ENCODE results near the gene DNAJC11.
"Not testable (repeated sequence)": the region's sequence is repeated elsewhere in the genome, so short reads cannot be mapped to it uniquely, and the experiment has no call there.

Gene DNAJC11

DNA sequence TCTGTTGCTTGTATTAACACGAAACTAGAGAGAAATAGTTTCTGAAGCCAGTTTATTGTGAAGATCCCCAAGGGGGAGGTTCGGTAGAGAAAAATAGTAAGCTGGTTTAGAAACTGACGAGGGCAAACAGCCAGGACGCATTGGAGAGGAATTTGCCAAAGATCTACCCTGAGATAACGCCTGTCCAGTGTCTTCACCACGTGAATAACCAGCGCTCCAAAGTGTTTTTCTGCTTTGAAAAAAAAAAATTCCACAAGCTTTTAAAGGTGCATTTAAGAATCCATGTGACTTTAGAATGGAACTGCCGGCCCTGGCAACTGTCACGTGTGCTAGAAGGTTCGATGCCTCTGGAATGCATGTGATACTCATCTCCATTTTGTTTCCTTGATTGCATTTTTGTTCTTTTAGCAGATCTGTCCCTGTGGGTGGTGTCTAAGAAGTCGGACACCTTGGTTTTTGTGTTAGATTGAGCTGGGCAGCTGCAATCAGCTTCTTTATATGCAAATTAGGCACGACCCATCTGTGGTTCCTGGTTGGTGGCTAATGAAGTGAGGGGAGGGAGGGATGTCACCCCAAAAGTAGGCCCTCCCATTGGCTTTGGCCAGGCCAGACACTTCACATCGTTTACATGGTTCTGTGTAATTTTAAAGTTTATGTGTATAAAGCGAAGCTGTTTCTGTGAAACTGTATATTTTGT, 78.2 kb downstream of the DNAJC11 start:
- DNase-seq, result no peak

GRCh38 chr1:6622396-6623152, 79.0 kb downstream of the DNAJC11 start:
- no peak for DNase-seq

GRCh38 chr1:6621429-6622391, 79.9 kb downstream of the DNAJC11 start:
- DNase-seq, result no peak

- no peak for DNase-seq
These were observed 82.6 kb downstream of the DNAJC11 start for GRCh38 chr1:6619045-6619444.

DNA sequence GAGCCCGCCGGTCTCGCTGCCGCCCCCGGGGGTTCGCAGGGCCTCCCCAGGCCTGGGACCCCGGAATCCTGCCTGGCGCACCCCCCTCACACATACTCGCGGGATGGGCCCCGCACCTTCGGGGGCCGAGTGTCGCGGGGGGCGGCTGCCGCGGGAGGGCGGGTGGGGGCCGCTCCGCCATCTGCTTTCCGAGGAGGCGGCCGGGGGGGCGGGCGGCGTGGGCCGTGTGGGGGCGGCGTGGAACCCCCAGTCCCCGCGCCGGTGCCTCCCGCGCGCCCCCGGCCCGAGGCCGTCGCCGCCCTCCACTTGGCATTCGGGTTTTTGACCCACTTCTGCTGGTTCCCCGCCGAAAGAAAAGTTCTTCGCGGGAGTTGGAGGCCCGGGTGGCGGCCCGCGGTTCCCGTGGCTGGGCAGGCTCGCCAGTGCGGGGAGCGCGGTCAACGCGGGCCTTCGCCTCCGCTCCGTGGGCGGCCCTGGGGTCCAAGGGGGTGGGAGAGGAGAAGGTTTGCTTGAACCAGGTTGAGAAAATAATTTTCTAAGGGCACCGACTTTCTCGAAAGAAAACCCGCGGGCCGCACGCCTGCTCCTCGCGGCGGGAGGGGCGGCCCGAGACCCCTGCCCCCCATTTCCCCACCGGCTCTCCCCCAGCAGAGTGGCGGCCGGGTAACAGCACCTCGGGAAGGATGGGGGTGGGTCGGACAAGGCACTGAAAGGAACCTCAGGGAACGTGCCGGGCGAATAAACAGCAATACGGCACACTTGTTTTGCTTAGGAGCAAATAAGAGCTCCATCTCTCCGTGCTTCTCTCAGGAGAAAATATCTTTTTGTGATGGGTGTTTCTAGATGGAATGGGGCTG, 86.5 kb downstream of the DNAJC11 start:
- DNase-seq, result no peak

DNA sequence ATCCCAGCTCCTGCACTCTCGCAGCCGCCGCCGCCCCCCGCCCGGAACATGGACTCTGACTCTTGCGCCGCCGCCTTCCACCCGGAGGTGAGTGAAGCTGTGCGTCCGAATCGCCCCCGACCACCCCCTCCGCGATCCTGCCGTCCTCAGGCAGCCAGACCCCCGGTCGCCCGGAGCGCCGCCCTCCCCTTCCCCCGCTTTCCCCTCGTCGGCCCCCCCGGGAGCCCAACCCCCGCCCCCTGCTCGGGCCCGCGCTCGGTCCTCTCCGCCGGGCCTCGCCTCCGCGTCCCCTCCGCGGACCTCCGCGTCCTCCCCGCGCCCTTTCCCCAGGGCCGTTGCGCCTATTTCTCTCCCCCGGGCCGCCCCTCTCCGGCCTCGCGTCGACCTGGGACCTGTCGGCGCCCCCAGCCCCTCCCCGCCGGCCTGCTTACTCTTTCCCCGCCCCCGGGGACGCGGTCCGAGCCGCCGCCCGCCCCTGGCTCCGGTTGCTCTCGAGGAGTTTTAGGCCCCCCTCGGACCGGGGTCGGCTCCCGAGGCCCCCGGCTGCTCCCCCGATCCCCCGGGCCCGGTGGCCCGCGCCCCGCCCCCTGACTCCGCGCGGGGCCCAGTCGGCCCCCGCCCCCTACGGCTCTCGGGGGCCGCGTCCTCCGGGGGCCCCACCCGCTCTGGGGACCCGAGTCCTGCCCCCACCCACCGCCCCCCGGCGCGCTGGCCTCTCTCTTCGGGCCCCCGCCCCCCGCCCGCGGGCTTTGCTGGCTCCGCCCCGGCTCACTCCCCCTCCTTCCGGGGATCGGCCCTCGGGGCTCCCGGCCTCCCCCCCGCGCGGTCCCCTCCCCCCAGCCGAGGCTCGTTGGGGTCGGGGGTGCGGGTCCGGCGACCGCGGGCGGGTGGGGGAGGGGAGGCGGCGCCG, 87.3 kb downstream of the DNAJC11 start:
- DNase-seq, result peak; percentile 44

GRCh38 chr1:6613361-6614018, 88.1 kb downstream of the DNAJC11 start, which contains the start of gene PHF13:
PHF13 (plus strand) TSS chr1:6613731; CDS start chr1:6614067, 336 bp downstream.
- DNase-seq, result peak; percentile 99

DNA sequence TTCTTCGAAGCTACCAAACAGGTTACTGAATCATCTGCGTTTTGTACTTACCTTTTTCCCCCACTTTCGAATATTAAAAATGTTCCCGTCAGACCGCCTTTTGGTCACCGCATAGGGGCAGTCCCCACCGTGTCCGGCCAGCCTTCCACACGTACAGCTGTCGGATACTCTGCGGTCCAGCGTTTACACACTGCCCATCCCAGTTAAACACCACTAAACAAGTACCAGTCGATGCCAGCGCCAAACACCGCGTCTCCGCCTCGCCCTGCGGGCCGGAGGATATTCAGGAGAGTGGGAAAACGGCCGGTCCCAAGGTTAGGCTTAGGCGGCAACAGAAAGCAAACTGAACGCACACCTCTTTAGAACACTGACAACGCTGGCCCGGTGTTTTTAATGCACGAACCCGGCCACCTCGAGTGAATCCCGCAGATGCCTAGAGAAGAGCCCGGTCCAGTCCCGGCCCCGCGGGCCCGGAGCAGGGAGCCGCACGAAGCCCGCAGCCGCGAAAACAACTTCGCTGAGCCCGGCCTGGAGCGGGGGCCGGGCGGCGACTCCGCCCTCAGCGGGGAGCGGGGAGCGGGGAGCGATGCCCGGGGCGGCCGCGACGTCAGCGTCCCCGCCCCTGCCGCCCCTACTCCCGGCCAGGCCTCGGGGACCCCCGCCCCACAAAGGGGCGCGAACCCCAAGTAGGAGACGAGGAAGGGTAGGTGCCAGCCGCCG, 88.8 kb downstream of the DNAJC11 start:
- peak; percentile 80 for DNase-seq

DNA sequence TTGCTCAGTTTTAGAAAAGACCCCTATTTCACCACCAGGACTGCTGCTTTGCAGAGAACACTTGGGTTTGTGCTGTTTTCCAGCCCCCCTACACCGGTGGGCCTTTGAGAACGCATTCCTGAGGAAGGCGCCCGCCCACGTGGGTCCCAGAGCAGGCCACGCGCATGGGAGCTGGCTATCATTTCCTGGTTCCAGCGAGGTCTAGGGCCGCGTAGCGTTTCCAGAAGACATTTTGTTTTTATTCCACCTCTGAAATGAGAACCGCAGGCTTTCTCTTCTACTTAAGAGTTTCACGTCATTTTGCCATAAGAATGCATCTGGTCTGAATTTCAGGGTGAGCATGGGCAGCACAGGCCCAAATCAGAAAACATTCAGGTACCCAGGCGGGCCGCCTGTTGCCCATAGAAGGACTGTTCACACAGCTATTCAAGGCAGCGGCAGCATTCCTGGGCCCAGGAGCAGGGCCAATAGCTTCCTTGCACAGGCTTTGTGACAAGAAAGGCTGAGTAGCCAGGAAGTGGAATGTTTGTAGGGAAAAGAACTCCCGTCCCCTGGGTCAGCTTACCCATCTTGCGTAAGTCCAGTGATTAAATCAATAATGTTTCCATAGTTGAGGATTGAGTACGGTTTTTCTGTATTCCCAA, 97.6 kb downstream of the DNAJC11 start:
- no peak for DNase-seq

DNA sequence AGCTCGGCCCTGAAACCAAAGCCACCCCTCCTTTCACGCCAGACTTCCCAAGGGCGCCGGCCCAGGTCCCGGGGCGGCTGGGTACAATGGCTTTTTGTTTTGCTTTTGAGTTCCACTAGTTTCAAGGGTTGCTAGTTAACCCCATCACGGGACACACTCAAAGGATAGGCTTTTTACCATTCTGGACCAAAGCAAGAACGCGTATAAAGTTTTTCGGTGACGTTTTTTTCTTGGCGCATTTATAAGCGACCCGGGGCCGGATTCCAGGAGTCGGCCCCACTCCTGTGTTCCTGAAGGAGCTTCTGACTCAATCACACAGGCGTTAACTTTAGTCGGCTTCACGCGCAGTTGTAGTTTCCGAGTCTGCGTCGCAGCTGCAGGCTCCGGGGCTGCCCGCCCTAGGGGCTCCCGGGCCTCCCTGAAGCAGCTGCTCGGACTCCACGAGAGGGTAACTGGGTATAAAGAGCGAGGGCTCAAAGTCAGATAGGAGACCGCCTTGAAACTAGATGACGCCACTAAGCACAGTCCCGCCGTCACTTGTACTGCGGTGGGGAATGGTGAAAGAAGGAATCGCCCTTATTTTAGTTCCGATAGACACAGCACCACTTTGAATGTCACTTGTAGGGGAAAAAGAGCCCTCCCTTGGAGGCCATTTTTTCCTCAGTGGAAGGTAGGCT, 98.2 kb downstream of the DNAJC11 start:
- DNase-seq, result no peak

- DNase-seq, result peak; percentile 61
These were observed 98.9 kb downstream of the DNAJC11 start, which contains the start of gene KLHL21 for GRCh38 chr1:6602669-6603237. KLHL21 (minus strand) TSS chr1:6602869; CDS start chr1:6602817, 52 bp downstream.

DNA sequence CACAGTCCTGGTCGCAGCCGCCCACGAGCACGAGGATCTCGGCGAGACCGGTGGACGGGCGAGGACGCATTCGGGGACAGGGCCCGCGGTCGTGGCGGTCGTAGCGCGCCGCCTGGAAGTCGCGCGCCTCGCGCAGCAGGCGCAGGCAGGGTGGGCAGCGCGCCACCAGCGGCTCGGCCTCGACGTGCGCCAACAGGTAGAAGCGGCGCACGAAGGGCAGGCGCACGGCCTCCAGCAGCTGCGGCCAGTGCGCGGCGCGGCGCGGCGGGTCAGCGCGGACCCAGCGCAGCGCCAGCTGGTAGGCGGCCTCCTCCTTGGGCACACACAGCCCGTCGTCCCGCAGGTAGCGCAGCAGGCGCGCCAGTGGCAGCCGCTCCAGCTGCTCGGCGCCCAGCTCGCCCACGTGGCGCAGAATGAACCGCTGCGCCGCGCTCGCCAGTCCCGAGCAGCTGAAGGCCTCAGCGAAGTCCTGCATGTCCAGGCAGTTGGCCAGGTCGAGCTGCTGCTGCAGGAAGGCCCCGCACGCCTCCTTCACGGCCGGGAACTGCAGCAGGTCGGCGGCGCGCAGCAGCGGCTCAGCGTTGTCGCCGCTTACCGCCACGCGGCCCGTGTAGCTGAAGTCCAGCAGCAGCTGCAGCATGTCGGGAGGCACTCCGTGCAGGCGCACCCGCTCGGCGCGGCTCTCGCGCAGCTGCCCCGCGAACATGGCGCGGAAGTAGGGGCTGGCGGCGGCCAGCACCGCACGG, 99.5 kb downstream of the DNAJC11 start:
- no peak for DNase-seq

GRCh38 chr1:6601049-6601922, 100.3 kb downstream of the DNAJC11 start:
- DNase-seq, result peak; percentile 42

- no peak for DNase-seq
These were observed 101.1 kb downstream of the DNAJC11 start for GRCh38 chr1:6600410-6601048.

GRCh38 chr1:6599991-6600390, 101.6 kb downstream of the DNAJC11 start:
- not testable (repeated sequence) for DNase-seq
